GM21717 (cell line): ENCODE data around the gene VPS16.
A peak's percentile ranks its signal among the peaks of the same experiment; 100 is the strongest.

Source experiments
- ATAC-seq: cut with Tn5 transposase; IDR thresholded peaks from one replicate; pipeline ENCODE4 v1.9.1; 2021; ENCODE audit warnings: mild to moderate bottlenecking, moderate library complexity; ENCODE audit not compliant: unreplicated experiment

The VPS16 gene

DNA sequence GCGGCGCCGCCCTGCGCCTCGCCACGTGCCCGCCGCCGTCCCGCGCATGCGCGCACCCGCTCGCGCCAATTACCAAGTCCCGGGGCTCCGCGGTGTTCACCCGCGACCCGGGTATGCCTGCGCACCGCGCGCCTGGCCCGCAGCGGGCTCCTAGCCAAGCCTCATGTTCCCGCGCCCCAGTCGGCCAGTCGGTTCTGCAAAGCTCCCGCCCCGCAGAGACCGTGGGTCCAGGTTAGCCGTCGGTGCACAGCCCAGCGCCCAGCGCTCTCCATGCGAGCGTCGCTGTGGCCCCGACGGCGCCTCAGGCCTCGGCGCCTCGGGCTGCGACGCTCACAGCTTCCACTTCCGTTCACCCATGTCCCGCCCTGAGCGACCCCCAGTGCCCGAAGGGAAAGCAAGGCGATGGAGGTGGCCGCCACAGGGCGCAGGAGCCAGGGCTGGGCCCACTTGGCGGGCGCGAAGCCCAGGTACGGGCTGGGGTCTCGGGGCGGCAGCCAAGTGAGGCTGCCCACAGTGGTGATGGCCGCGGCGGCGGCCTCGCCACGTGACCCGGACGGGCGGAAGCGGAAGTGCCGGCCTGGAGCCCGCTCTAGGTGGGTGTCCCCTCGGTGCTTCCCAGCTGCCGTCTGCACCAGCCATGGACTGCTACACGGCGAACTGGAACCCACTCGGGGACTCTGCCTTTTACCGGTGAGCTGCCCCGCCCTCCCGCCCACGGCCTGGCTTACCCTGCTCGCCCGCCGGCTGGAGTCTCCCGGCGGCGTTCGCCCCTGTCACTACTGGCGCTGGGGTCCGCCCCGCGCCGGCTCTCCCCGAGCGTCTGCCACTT lies at the start of gene VPS16, which contains the start of gene PCED1A:
VPS16 (plus strand) TSS at position 608 of the 829 bp plus-strand sequence; CDS start at position 638, 30 bp downstream.
PCED1A (minus strand) TSS at position 518 of the 829 bp plus-strand sequence. CDS start 743 bp downstream, outside the sequence.
- ATAC-seq: peak; percentile 93

DNA sequence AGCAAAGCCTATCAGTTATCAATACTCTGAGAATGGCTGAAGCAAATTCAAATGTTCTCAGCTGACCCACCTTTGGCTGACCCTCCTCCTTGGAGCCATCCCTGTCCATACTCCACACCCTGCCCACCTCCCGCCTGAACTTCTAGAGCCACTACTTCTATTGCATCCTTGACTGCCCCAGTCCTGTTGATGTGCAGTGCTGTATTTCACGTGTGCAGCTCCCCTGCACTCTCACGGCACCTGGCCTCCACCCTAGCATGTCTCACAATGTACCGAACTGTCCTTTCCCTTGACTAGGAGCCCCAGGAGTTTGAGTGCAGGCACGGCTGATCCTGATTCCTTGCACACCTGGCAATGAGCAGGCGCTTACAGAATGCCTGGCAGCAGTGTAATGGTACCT lies 47.1 kb upstream of the VPS16 start:
- no peak for ATAC-seq

DNA sequence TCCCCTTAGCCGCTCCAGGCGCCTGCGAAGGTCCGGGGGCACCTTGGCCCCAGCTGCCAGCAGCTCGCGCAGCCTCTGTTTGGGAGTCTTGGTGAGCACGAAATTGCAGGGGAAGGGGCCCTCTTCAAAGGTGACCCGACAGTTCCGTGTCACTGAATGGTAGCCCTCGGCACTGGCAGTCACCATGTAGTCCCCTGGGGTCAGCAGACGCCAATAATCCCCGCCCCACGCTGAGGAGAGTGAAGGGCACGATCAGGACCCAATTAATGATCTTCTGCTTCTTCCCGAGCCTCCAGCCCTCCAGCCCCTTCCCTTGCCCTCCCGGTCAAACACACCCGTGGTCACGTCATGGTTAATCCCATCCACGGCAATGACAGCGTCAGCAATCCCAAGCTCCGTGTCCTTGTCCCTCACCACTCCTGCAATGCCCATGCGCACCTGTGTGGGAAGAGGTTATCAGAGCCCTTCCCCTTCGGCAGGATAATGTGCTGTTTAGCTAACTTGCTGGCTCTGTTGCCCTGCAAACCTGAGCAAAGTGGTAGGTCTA lies 46.3 kb upstream of the VPS16 start:
- ATAC-seq: no peak

DNA sequence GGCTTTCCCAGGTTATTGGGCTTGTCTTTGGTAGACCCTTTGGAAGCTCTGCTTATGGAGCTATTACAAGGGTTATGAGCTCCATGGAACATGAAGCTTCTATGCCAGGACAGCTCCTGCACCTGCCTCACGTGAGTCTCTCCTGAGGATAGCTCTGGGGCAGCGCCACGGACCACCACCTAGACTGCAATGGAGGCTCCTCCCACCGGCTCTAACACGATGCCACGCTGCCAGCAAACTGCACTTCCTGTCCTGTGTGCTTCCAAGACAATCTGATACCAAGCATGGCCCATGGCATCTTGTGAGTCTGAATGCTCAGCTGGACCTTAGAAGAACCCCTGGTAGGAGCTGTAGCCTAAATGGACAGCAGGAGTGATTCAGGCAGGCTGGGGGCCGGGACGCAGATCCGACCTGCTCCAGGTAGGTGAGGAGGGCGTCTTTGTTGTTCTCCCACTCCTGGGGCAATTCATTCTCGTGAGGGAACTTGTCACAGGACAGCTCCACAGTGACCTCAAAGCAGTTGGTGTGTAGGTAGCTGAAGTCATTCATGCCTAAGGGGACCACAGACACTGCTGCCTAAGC lies 45.6 kb upstream of the VPS16 start:
- ATAC-seq: no peak

DNA sequence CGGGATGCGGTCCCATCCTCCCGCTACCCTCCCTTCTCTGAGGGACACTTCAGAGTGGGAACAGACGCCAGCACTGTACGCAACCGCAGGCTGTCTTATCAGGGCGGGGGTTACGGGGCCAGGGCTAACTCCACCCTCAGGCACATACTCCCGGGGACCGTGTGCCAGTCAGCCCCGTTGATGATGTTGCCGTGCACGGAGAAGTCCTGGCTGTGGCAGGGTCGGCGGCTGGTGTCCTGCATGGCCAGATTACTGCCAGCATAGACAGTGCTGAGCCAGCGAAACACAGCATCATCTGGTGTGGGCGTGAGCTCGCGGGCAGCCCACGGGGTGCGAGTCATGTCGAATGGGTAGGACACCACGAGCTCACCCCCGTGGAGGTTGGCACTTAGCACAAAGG lies 45.1 kb upstream of the VPS16 start:
- no peak for ATAC-seq

DNA sequence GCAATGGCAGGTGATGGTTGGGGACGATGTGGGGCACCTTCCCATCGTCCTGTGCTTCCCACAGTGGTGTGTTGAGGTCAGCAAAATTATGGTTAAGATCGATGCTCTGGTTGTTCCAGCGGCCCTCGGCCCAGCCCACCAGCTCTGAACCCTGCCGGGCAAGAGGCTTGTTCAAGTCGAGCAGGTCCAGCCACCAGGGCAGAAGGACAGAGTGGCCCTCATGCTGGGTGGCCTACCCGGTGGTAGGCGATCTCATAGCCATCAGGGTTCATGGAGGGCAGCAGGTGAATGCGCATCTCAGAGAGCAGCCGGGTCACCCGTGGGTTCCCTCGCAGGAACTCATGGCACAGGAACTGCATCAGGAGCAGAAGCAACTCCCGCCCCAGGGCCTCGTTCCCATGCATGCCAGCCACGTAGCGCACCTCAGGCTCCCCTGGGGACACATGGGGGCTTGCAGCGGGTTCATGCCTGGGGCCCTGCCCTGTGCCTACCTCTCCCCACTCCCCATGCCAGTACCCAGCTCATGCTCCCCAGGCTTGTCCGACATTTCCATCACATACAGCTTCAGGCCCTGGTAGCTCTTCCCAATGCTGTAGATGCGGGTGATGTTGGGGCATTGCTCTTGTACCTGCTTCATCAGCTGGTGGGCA lies 44.4 kb upstream of the VPS16 start:
- ATAC-seq: no peak

DNA sequence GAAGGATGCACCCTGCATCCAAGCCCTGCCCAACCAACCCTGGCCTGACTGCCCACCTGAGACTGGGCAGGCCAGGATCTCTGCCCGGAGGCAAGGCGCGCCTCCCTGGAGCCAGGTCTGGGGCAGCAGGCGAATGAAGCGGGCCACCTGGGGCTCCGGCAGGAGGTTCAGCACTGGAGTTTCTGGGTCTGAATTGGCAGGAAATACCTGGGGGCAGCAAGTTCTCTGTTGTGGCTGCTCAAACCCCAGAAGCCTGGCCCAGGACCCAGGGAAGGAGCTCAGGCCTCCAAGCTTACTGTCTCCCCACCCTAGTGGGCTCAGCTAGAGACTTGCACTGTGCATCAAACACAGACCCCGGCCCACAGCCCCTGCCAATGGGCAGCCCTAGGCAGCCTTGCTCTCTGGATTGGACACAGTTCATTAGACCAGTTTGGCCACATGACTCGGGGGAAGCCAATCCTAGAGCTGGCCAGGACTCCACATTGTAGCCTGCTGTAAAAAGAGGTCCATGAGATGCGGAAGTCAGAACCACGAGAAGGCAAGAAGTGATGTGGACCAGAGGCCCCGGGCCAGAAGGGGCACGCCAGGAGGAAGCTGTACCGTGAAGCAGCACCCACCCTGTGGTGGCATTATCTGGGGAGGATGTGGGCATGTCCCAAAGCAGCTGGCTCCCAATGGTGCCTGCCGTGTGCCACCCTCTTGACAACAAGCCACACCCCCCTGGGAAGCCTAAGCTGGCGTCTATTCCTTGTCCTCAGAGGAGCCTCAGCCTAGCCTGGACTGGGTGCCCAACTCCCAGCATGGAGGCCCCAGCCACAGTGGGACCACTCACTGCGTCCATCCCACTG lies 43.2 kb upstream of the VPS16 start:
- no peak for ATAC-seq

DNA sequence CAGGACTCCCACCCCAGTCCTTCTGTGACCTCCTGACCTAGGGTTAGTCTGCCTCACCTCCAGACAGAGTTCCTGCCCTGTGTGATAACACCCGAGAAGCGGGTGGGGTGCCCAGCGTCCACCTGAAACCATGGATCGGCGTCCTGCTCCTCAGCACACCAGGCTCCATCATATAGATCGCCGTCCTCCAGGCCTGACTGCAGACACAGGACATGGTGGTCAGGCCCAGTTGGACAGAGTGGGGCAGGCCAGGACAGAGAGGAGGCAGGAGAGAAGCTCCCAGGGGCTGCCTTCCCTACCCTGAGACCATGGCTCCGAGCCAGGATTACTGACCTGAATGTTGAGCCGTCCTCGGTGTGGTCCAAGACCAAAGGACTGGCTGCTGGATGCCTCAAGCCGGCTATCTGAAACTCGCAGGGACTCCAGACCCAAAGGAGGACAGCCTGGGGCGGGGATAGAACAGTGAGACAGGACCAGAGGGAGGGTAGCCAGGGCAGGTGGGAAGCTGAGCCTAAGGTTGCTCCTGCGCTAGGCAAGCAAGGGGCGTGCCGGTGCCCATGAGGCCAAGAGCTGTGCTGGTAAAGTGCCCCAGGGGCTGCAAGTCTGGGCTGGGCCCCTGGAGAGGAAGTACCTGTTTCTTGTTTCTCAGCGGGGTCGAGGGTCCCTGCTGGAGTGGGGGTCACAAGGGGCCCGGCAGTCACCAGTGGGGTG lies 42.3 kb upstream of the VPS16 start:
- ATAC-seq: no peak

DNA sequence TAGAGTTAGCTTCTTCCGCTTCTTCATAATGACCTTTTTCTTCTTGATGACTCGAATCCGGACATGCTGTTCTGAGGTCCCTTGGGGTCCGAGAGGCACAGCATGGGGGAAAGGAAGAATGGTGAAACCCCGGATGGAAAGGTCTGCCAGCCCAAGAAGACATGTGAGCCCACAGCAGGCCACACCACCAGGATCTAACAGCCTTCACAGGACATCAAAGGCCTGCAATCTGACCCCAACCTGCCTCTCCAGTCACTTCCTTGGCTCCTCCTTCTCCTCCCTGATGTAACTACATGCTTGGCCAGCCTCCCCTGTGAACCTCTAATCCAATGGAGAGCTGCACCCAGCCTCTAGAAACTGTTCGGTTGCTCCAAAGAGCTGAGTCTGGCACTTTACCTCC lies 41.7 kb upstream of the VPS16 start:
- ATAC-seq: no peak

DNA sequence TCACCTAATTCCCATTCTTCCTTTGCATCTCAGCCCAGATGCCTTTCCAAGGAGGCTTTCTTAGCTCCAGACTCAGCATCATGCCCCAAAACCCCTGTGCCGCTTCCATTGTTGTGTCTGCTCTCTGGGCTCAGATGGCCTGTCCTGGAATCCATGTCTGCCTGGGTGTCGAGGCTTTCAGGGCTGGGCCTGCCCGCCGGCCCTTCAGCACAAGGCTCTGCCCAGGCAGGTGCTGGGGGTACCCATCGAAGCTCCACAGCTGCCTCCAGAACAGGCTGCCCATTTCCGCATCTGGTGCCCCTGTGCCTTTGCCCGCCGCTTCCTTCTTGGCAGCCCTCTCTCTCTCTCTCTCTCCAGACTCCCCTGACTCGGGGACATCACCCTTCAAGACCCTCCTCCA lies 41.3 kb upstream of the VPS16 start:
- no peak for ATAC-seq

DNA sequence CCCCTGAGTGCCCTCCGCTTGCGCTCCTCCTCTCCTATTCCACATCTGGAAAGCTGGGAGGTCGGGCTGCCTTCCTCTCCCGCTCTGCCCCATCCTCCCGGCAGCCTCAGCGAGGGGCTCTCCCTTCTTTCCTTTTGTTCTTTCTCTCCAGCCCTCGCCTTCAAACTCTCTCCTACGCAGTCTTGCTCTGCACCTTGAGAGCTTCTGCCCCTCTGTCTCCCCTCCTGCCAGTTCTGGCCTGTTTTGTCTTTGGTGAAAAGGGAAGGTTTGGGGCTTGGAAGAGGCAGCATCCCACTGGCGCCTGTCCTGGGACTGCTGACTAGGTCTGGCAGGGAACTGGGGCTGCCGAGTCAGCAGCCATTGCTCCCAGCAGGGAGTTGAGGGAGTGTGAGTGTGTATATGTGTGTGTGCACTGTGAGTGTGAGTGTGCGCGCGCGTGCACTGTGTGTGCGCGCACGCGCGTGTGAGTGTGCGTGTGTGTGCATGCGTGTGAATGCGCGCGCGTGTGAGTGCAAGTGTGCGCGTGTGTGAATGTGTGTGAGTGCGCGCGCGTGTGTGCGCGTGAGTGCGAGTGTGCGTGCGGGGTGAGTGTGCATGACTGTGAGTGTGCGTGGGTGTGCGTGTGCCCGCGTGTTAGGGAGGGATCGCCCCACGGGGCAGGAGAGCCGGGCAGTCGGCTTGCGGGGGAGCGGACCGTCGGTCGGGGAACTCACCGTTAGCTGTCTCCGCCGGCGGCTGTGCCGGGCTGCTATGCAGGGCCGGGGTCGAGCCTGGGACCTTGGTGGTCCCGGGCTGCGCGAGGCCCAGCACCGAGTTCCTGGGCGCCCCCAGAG lies 40.6 kb upstream of the VPS16 start:
- ATAC-seq: no peak

DNA sequence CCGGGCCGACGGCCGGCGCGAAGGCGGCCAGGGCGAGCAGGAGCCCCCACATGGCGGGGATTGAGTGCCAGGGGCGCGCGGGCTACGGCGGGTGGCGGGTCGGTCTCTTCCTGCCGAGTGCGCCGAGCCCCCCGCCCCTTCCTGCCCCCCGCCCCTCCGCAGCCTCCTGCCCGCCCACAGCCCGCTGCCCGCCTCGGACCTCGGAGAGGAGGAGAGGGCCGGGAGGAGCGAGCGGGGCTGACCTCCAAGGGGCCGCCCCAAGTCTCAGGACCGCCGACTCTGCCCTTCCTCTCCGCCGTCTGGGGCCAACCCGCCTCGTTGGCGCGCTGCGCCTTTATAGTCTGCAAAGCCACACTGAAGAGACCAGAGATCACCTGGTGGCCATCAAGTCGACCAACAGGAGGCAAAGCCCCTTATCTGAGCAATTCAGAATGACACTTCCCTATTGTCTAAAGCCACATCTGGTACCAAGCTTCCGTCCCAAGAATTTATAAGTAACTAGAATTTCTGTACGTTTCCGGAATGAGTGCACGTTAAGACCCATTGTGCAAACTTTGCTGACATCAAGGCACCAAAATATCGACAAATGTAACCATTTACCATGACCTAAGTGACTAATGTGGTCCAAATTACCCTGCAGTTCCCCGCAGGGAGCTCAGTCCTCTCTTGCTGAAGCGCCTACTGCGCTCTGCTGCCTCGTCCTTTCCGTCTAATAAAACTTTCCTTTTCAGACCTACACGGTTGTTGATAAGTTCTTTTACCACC lies 39.8 kb upstream of the VPS16 start, which contains the start of gene CPXM1:
CPXM1 (minus strand) TSS at position 107 of the 765 bp plus-strand sequence; CDS start at position 52, 55 bp downstream.
- ATAC-seq: no peak

DNA sequence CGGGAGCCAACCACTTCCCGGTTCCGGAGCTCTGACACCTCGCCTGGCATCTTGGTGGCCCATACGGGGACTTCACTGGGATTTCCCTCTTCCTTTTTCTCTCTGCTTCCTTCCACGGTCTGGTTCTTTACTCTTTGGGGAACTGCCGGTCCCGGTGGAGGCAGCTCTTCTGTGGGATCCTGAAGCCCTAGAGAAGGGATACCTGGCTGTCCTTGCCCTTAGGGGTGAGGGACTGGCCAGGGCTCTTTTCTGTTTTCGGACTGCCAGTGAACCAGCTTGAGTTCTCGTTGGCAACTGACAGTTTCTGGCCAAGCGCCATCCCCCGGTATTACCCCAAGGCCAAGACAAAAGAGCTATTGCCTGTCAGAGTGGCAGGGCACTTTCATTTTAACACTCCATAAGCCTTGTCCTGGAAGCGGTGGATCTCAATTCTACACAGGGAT lies 39.2 kb upstream of the VPS16 start:
- no peak for ATAC-seq

DNA sequence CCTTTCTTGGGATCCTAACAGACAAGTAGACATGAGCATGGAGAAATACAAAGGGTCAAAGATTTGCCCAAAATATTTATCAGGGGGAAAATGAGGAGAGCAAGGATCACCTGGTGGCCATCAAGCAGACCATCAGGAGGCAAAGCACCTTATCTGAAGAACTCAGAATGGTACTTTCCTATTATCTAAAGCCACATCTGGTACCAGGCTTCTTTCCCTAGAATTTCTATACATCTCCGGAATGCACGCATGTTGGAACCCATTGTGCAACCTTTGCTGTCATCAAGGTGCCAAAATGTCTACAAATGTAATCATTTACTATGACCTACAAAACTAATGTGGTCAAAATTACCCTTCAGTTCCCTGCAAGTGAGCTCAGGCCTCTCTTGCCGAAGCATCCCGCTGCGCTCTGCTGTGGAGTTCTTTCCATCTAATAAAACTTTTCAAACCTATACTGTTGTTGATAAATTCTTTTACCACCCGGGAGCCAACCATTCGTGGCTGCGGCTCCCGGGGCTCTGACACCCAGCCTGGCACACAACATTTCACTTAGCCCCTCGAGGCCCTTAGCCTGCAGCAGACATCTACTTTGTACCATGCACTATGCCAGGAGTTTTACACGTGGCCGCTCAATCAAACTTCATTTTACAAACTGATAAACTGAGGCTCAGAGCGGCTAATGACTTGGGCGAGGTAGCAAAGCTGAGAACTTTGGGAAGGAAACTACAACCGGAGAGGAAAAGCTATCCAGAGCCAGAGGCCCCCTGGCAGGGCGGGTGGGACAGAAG lies 36.3 kb upstream of the VPS16 start:
- ATAC-seq: no peak

DNA sequence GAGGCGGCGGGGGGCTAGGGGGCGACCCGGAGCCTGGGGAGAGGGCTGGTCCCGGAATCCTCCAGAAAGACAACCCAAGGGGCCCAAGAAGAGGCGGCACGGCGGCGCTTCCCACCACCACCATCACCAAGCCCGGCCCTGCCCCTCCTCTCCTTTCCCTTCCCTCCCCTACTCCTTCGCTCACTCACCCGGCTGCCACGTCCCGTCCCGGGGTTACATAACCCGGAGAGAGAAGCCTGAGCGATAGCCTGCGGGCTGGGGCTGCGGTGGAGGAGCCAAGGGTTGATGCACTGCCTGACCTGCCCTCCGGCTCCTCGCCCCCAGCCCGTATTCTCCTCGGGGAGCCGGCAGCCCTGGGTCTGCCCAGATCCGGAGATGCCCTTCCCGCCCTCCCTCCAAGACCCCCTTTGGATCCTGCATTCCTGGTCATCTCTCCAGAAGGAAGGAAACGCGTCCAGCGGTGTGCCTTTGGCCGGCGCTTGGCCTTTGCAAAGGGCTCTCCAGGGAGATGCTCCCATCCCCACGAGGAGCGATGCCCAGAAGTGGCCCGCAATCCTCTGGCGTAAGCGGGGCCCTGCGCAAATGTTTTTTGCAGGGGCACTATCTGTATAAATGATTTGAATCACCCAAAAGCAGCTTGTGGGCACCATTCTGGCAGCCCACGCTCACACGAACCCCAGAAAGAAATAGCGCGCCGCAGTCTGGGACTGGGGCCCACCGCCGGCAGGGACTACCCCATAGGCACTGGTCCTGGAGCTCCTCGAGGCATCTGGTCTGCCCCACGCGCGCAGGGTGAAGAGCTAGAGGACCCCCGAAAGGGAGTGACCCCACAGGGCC lies 35.5 kb upstream of the VPS16 start:
- no peak for ATAC-seq

DNA sequence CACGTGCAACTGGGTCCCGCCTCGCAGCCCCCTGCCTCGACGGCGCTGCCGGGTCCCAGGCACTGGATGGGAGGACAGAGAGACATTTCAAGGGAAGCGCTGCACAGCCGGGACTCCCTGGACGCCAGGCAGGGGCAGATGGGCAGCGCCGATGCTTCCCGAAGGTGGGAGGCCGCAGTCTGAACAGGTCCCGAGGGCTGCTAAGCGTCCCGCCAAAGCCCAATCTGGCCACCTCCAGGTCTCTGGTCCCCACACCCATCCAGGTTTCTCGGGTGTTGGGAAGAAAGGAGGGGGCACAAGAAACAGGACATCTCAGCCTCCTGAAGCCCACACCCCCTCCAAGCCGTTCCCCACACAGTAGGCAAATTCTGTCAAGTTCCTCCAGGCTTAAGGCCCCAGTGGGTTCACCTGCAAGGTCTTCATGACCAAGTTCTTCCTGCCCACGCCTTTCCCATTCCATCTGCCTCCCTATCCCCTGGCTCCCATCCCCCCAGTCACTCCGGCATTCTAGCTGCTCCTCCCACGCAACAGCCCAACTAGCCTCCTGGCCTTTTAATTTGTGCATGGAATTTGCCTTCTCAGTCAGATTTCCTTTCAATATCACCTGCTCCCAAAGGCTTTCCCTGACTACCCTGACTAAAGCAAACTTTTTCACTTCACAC lies 34.7 kb upstream of the VPS16 start:
- no peak for ATAC-seq
